Measurements from ENCODE around the gene ASCC3.
"Not testable (repeated sequence)": the region's sequence is repeated elsewhere in the genome, so short reads cannot be mapped to it uniquely, and the experiment has no call there.

ASCC3 gene

GRCh38 chr6:100892693-100893092 lies 11.6 kb upstream of the ASCC3 start:
- Histone ChIP-seq H2BK5ac (ENCODE audit: low read length) (peak overlapping the region; percentile 94), H2BK15ac (replicated peaks; ENCODE audit: low read depth) (no peak overlapping the region), H3K79me1 (ENCODE audit: low read length) (no peaks in the 10 kb centered on the region), H3K36me3 (ENCODE audit: control insufficient read depth, insufficient read depth, low read length) (no peaks in the 10 kb centered on the region), H3K27me3 (ENCODE audit: insufficient read depth, low read length, poor library complexity) (no peaks in the 10 kb centered on the region), H3K79me2 (ENCODE audit: control insufficient read depth, insufficient read depth, low read length) (no peaks in the 10 kb centered on the region), H3K56ac (ENCODE audit: low read length) (peak overlapping the region; percentile 87), H3K9ac (ENCODE audit: low read length) (no peak overlapping the region), H2BK120ac (ENCODE audit: low read depth, low read length) (no peak overlapping the region), H4K8ac (ENCODE audit: low read depth, low read length) (no peak overlapping the region), H3K4ac (ENCODE audit: low read depth, low read length) (peak overlapping the region; percentile 8), H3K27ac (ENCODE audit: low read depth, low read length) (peak overlapping the region; percentile 61), H4K5ac (ENCODE audit: low read length) (no peak overlapping the region), H3K4me2 (ENCODE audit: low read length) (no peak overlapping the region), H3K4me3 (ENCODE audit: low read length) (no peak overlapping the region), H3K4me1 (ENCODE audit: control insufficient read depth, low read depth, low read length) (peaks cover 2% of the 10 kb centered on the region), H3K23ac (ENCODE audit: low read length) (peak overlapping the region; percentile 55), H2AK5ac (ENCODE audit: low read length) (peak overlapping the region; percentile 84), H3K18ac (ENCODE audit: low read length) (no peak overlapping the region)
- DNase-seq = peak; percentile 43
- no CpG with 5 or more reads among the region's 3 CpGs for WGBS (ENCODE audit: extremely low coverage, insufficient coverage, low lambda C conversion rate)

- no CpG with 5 or more reads among the region's 3 CpGs for WGBS (ENCODE audit: extremely low coverage, insufficient coverage, low lambda C conversion rate)
These were observed 11.0 kb upstream of the ASCC3 start for GRCh38 chr6:100892116-100892515.

GRCh38 chr6:100891079-100891478 lies 9.9 kb upstream of the ASCC3 start:
- H3K4ac ChIP-seq (ENCODE audit: low read depth, low read length) = no peak overlapping the region
- no peak overlapping the region for H3K23ac ChIP-seq (ENCODE audit: low read length)
- H4K5ac ChIP-seq (ENCODE audit: low read length) = no peak overlapping the region
- H3K36me3 ChIP-seq (ENCODE audit: control insufficient read depth, insufficient read depth, low read length) = no peaks in the 10 kb centered on the region
- no peak overlapping the region for H3K56ac ChIP-seq (ENCODE audit: low read length)
- H3K27me3 ChIP-seq (ENCODE audit: insufficient read depth, low read length, poor library complexity) = no peaks in the 10 kb centered on the region
- H2AK5ac ChIP-seq (ENCODE audit: low read length) = no peak overlapping the region
- DNase-seq = peak; percentile 47
- WGBS (ENCODE audit: extremely low coverage, insufficient coverage, low lambda C conversion rate) = no CpG with 5 or more reads among the region's 1 CpG
- no peak overlapping the region for H3K4me3 ChIP-seq (ENCODE audit: low read length)
- H2BK5ac ChIP-seq (ENCODE audit: low read length) = no peak overlapping the region
- H3K27ac ChIP-seq (ENCODE audit: low read depth, low read length) = no peak overlapping the region
- H2BK120ac ChIP-seq (ENCODE audit: low read depth, low read length) = no peak overlapping the region
- no peak overlapping the region for H3K18ac ChIP-seq (ENCODE audit: low read length)
- H2BK15ac ChIP-seq (replicated peaks; ENCODE audit: low read depth) = no peak overlapping the region
- H3K9ac ChIP-seq (ENCODE audit: low read length) = no peak overlapping the region
- no peak overlapping the region for H3K4me2 ChIP-seq (ENCODE audit: low read length)
- no peaks in the 10 kb centered on the region for H3K79me1 ChIP-seq (ENCODE audit: low read length)
- no peak overlapping the region for H4K8ac ChIP-seq (ENCODE audit: low read depth, low read length)
- no peaks in the 10 kb centered on the region for H3K79me2 ChIP-seq (ENCODE audit: control insufficient read depth, insufficient read depth, low read length)
- peaks cover 2% of the 10 kb centered on the region for H3K4me1 ChIP-seq (ENCODE audit: control insufficient read depth, low read depth, low read length)

More at GRCh38 chr6:100892116-100892515, 11.0 kb upstream of the ASCC3 start:
- Histone ChIP-seq H3K27ac (ENCODE audit: low read depth, low read length) (peak overlapping the region; percentile 69), H3K56ac (ENCODE audit: low read length) (peak overlapping the region; percentile 87), H3K4me1 (ENCODE audit: control insufficient read depth, low read depth, low read length) (peaks cover 2% of the 10 kb centered on the region), H3K36me3 (ENCODE audit: control insufficient read depth, insufficient read depth, low read length) (no peaks in the 10 kb centered on the region), H3K27me3 (ENCODE audit: insufficient read depth, low read length, poor library complexity) (no peaks in the 10 kb centered on the region), H4K8ac (ENCODE audit: low read depth, low read length) (no peak overlapping the region), H3K23ac (ENCODE audit: low read length) (no peak overlapping the region), H3K4ac (ENCODE audit: low read depth, low read length) (no peak overlapping the region), H3K4me3 (ENCODE audit: low read length) (no peak overlapping the region), H2BK5ac (ENCODE audit: low read length) (no peak overlapping the region), H4K5ac (ENCODE audit: low read length) (no peak overlapping the region), H2BK15ac (replicated peaks; ENCODE audit: low read depth) (no peak overlapping the region), H2AK5ac (ENCODE audit: low read length) (no peak overlapping the region), H3K79me2 (ENCODE audit: control insufficient read depth, insufficient read depth, low read length) (no peaks in the 10 kb centered on the region), H3K79me1 (ENCODE audit: low read length) (no peaks in the 10 kb centered on the region), H3K18ac (ENCODE audit: low read length) (no peak overlapping the region), H3K9ac (ENCODE audit: low read length) (no peak overlapping the region), H2BK120ac (ENCODE audit: low read depth, low read length) (no peak overlapping the region), H3K4me2 (ENCODE audit: low read length) (no peak overlapping the region)
- DNase-seq = peak; percentile 78

GRCh38 chr6:100890646-100891045 lies 9.5 kb upstream of the ASCC3 start:
- not testable (repeated sequence) for H3K4me3 ChIP-seq (ENCODE audit: low read length); H4K5ac ChIP-seq (ENCODE audit: low read length); H4K8ac ChIP-seq (ENCODE audit: low read depth, low read length); H2AK5ac ChIP-seq (ENCODE audit: low read length); H3K27ac ChIP-seq (ENCODE audit: low read depth, low read length); H2BK120ac ChIP-seq (ENCODE audit: low read depth, low read length); H3K4ac ChIP-seq (ENCODE audit: low read depth, low read length); H3K23ac ChIP-seq (ENCODE audit: low read length); H3K79me2 ChIP-seq (ENCODE audit: control insufficient read depth, insufficient read depth, low read length); H3K9ac ChIP-seq (ENCODE audit: low read length); H3K4me1 ChIP-seq (ENCODE audit: control insufficient read depth, low read depth, low read length); DNase-seq; H2BK15ac ChIP-seq (replicated peaks; ENCODE audit: low read depth); H2BK5ac ChIP-seq (ENCODE audit: low read length); H3K18ac ChIP-seq (ENCODE audit: low read length); H3K27me3 ChIP-seq (ENCODE audit: insufficient read depth, low read length, poor library complexity); H3K4me2 ChIP-seq (ENCODE audit: low read length); H3K56ac ChIP-seq (ENCODE audit: low read length); H3K36me3 ChIP-seq (ENCODE audit: control insufficient read depth, insufficient read depth, low read length); H3K79me1 ChIP-seq (ENCODE audit: low read length)
- no CpG with 5 or more reads among the region's 1 CpG for WGBS (ENCODE audit: extremely low coverage, insufficient coverage, low lambda C conversion rate)

- Histone ChIP-seq H3K79me1 (ENCODE audit: low read length) (no peaks in the 10 kb centered on the region), H2BK120ac (ENCODE audit: low read depth, low read length) (no peak overlapping the region), H3K18ac (ENCODE audit: low read length) (no peak overlapping the region), H3K27ac (ENCODE audit: low read depth, low read length) (no peak overlapping the region), H2BK5ac (ENCODE audit: low read length) (no peak overlapping the region), H3K4me1 (ENCODE audit: control insufficient read depth, low read depth, low read length) (peaks cover 2% of the 10 kb centered on the region), H3K56ac (ENCODE audit: low read length) (no peak overlapping the region), H2BK15ac (replicated peaks; ENCODE audit: low read depth) (no peak overlapping the region), H3K4me3 (ENCODE audit: low read length) (no peak overlapping the region), H3K4ac (ENCODE audit: low read depth, low read length) (no peak overlapping the region), H3K27me3 (ENCODE audit: insufficient read depth, low read length, poor library complexity) (no peaks in the 10 kb centered on the region), H3K79me2 (ENCODE audit: control insufficient read depth, insufficient read depth, low read length) (no peaks in the 10 kb centered on the region), H3K4me2 (ENCODE audit: low read length) (no peak overlapping the region), H2AK5ac (ENCODE audit: low read length) (no peak overlapping the region), H3K9ac (ENCODE audit: low read length) (no peak overlapping the region), H3K23ac (ENCODE audit: low read length) (no peak overlapping the region), H4K5ac (ENCODE audit: low read length) (no peak overlapping the region), H3K36me3 (ENCODE audit: control insufficient read depth, insufficient read depth, low read length) (no peaks in the 10 kb centered on the region), H4K8ac (ENCODE audit: low read depth, low read length) (no peak overlapping the region)
- no CpG with 5 or more reads among the region's 13 CpGs for WGBS (ENCODE audit: extremely low coverage, insufficient coverage, low lambda C conversion rate)
- no peak for DNase-seq
These were observed 8.2 kb upstream of the ASCC3 start for GRCh38 chr6:100889351-100889750.

- Histone ChIP-seq H3K23ac (ENCODE audit: low read length) (no peak overlapping the region), H2AK5ac (ENCODE audit: low read length) (no peak overlapping the region), H4K5ac (ENCODE audit: low read length) (no peak overlapping the region), H2BK5ac (ENCODE audit: low read length) (no peak overlapping the region), H3K4me3 (ENCODE audit: low read length) (no peak overlapping the region), H3K79me1 (ENCODE audit: low read length) (no peaks in the 10 kb centered on the region), H3K4me2 (ENCODE audit: low read length) (no peak overlapping the region), H2BK15ac (replicated peaks; ENCODE audit: low read depth) (no peak overlapping the region), H3K9ac (ENCODE audit: low read length) (no peak overlapping the region), H3K79me2 (ENCODE audit: control insufficient read depth, insufficient read depth, low read length) (no peaks in the 10 kb centered on the region), H3K4ac (ENCODE audit: low read depth, low read length) (no peak overlapping the region), H3K56ac (ENCODE audit: low read length) (no peak overlapping the region), H4K8ac (ENCODE audit: low read depth, low read length) (no peak overlapping the region), H3K18ac (ENCODE audit: low read length) (no peak overlapping the region), H3K36me3 (ENCODE audit: control insufficient read depth, insufficient read depth, low read length) (no peaks in the 10 kb centered on the region), H2BK120ac (ENCODE audit: low read depth, low read length) (no peak overlapping the region), H3K27me3 (ENCODE audit: insufficient read depth, low read length, poor library complexity) (no peaks in the 10 kb centered on the region), H3K4me1 (ENCODE audit: control insufficient read depth, low read depth, low read length) (no peaks in the 10 kb centered on the region), H3K27ac (ENCODE audit: low read depth, low read length) (no peak overlapping the region)
- peak; percentile 83 for DNase-seq
- no CpG with 5 or more reads among the region's 1 CpG for WGBS (ENCODE audit: extremely low coverage, insufficient coverage, low lambda C conversion rate)
These were observed 4.9 kb upstream of the ASCC3 start for GRCh38 chr6:100886076-100886475.
